ENCODE data around the gene MRPS23.

MRPS23 gene

DNA sequence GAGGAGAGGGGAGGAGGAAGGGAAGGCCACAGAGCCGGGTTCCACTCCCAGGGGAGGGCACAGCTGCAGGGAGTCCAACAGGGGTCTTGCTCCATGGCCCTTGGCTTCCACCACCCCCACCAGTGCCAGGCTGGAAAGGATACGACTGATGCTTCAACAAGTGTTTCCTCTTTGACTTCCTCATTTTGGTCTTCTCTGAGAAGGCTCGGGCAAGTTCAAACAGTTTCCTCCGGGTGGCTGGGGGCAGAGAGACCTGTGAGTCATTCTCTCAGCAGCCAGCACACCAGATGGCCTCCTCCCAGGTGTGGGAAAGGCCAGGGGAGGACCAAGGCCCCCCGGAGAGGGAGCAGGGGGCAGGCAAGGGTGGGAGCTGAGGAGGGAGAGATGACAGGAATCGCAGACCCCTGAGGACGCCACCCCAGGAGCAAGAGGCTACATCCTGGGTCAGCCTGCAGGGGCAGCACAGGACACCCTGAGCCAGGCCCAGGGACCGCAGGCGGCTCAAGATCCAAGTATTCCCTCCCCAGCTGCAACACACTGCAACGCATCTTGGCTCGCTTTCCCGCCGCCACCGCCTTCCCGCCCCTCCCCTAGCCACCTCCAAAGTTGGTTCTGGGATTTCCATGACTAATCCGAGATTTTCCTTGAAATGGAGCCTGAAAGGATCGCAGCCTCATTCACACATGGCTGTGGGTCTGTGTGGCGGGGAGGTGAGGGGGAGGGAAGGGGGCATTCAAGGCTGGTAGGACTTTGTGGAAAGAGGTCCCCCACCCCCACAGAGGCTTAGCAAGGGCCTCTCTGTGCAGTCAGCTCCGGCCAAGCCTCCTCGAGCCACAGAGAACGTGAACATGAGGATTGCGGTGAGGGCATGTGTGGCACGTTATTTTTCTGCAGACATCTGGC, 18.4 kb upstream of the MRPS23 start (continued):
- TF ChIP-seq, protein P1, sequence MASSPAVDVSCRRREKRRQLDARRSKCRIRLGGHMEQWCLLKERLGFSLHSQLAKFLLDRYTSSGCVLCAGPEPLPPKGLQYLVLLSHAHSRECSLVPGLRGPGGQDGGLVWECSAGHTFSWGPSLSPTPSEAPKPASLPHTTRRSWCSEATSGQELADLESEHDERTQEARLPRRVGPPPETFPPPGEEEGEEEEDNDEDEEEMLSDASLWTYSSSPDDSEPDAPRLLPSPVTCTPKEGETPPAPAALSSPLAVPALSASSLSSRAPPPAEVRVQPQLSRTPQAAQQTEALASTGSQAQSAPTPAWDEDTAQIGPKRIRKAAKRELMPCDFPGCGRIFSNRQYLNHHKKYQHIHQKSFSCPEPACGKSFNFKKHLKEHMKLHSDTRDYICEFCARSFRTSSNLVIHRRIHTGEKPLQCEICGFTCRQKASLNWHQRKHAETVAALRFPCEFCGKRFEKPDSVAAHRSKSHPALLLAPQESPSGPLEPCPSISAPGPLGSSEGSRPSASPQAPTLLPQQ (tag by site-specific recombination; IDR thresholded peaks at IDR 0.05) = no peak
- TF ChIP-seq, protein P2, sequence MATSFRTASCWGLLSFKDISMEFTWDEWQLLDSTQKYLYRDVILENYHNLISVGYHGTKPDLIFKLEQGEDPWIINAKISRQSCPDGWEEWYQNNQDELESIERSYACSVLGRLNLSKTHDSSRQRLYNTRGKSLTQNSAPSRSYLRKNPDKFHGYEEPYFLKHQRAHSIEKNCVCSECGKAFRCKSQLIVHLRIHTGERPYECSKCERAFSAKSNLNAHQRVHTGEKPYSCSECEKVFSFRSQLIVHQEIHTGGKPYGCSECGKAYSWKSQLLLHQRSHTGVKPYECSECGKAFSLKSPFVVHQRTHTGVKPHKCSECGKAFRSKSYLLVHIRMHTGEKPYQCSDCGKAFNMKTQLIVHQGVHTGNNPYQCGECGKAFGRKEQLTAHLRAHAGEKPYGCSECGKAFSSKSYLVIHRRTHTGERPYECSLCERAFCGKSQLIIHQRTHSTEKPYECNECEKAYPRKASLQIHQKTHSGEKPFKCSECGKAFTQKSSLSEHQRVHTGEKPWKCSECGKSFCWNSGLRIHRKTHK (tag by site-specific recombination; IDR thresholded peaks at IDR 0.05) = no peak
- TF ChIP-seq ZNF157 (tag by site-specific recombination; IDR thresholded peaks at IDR 0.05) (no peak), WT1 (tag by site-specific recombination; IDR thresholded peaks at IDR 0.05) (peak; percentile 25; the same call in 1 of the 2 replicates), HOXC10 (CRISPR knock-in tag; IDR thresholded peaks at IDR 0.05) (no peak), ZNF707 (tag by site-specific recombination; IDR thresholded peaks at IDR 0.05) (no peak), ZNF335 (tag by site-specific recombination; conservative IDR thresholded peaks at IDR 0.05) (no peak), ZBTB48 (tag by site-specific recombination; IDR thresholded peaks at IDR 0.05) (peak; percentile 88), ZNF266 (tag by site-specific recombination; IDR thresholded peaks at IDR 0.05; ENCODE audit: low read depth) (peak; percentile 81; the same call in 1 of the 2 replicates), ZNF426 (tag by site-specific recombination; IDR thresholded peaks at IDR 0.05) (no peak), GLIS1 (tag by site-specific recombination; IDR thresholded peaks at IDR 0.05) (peak; percentile 92), ZNF670 (tag by site-specific recombination; IDR thresholded peaks at IDR 0.05; ENCODE audit: low read depth) (no peak), HOXD13 (CRISPR knock-in tag; IDR thresholded peaks at IDR 0.05; ENCODE audit: borderline replicate concordance) (no peak), SCRT2 (tag by site-specific recombination; IDR thresholded peaks at IDR 0.05) (peak; percentile 97), ZFP69B (tag by site-specific recombination; IDR thresholded peaks at IDR 0.05) (no peak), ZNF600 (tag by site-specific recombination; IDR thresholded peaks at IDR 0.05) (peak; percentile 95), SP7 (tag by site-specific recombination; IDR thresholded peaks at IDR 0.05) (peak; percentile 88), GLIS2 (tag by site-specific recombination; IDR thresholded peaks at IDR 0.05) (peak; percentile 93), MYNN (tag by site-specific recombination; IDR thresholded peaks at IDR 0.05; ENCODE audit: borderline replicate concordance) (no peak), KLF7 (tag by site-specific recombination; IDR thresholded peaks at IDR 0.05; ENCODE audit: borderline replicate concordance) (no peak), ZNF629 (tag by site-specific recombination; IDR thresholded peaks at IDR 0.05) (peak; percentile 51; the same call in 1 of the 2 replicates), ZNF514 (tag by site-specific recombination; IDR thresholded peaks at IDR 0.05) (no peak)
- TF ChIP-seq, protein P3, sequence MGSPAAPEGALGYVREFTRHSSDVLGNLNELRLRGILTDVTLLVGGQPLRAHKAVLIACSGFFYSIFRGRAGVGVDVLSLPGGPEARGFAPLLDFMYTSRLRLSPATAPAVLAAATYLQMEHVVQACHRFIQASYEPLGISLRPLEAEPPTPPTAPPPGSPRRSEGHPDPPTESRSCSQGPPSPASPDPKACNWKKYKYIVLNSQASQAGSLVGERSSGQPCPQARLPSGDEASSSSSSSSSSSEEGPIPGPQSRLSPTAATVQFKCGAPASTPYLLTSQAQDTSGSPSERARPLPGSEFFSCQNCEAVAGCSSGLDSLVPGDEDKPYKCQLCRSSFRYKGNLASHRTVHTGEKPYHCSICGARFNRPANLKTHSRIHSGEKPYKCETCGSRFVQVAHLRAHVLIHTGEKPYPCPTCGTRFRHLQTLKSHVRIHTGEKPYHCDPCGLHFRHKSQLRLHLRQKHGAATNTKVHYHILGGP (tag by site-specific recombination; IDR thresholded peaks at IDR 0.05) = no peak
- TF ChIP-seq, protein P4, sequence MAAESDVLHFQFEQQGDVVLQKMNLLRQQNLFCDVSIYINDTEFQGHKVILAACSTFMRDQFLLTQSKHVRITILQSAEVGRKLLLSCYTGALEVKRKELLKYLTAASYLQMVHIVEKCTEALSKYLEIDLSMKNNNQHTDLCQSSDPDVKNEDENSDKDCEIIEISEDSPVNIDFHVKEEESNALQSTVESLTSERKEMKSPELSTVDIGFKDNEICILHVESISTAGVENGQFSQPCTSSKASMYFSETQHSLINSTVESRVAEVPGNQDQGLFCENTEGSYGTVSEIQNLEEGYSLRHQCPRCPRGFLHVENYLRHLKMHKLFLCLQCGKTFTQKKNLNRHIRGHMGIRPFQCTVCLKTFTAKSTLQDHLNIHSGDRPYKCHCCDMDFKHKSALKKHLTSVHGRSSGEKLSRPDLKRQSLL (tag by site-specific recombination; IDR thresholded peaks at IDR 0.05) = no peak
- TF ChIP-seq, protein P5, sequence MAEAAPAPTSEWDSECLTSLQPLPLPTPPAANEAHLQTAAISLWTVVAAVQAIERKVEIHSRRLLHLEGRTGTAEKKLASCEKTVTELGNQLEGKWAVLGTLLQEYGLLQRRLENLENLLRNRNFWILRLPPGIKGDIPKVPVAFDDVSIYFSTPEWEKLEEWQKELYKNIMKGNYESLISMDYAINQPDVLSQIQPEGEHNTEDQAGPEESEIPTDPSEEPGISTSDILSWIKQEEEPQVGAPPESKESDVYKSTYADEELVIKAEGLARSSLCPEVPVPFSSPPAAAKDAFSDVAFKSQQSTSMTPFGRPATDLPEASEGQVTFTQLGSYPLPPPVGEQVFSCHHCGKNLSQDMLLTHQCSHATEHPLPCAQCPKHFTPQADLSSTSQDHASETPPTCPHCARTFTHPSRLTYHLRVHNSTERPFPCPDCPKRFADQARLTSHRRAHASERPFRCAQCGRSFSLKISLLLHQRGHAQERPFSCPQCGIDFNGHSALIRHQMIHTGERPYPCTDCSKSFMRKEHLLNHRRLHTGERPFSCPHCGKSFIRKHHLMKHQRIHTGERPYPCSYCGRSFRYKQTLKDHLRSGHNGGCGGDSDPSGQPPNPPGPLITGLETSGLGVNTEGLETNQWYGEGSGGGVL (tag by site-specific recombination; IDR thresholded peaks at IDR 0.05) = peak; percentile 81
- TF ChIP-seq, protein P6, sequence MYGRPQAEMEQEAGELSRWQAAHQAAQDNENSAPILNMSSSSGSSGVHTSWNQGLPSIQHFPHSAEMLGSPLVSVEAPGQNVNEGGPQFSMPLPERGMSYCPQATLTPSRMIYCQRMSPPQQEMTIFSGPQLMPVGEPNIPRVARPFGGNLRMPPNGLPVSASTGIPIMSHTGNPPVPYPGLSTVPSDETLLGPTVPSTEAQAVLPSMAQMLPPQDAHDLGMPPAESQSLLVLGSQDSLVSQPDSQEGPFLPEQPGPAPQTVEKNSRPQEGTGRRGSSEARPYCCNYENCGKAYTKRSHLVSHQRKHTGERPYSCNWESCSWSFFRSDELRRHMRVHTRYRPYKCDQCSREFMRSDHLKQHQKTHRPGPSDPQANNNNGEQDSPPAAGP (tag by site-specific recombination; IDR thresholded peaks at IDR 0.05) = no peak
- TF ChIP-seq, protein P7, sequence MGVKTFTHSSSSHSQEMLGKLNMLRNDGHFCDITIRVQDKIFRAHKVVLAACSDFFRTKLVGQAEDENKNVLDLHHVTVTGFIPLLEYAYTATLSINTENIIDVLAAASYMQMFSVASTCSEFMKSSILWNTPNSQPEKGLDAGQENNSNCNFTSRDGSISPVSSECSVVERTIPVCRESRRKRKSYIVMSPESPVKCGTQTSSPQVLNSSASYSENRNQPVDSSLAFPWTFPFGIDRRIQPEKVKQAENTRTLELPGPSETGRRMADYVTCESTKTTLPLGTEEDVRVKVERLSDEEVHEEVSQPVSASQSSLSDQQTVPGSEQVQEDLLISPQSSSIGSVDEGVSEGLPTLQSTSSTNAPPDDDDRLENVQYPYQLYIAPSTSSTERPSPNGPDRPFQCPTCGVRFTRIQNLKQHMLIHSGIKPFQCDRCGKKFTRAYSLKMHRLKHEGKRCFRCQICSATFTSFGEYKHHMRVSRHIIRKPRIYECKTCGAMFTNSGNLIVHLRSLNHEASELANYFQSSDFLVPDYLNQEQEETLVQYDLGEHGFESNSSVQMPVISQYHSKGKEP (tag by site-specific recombination; IDR thresholded peaks at IDR 0.05) = peak; percentile 93
